Tibial nerve (tissue), 4 donors: ENCODE data around the gene ELAVL1. TPM values are rescaled to one million over a fixed set of nuclear protein-coding genes. Genes with fewer than 3 reads are reported as not detected.

Experiments
- DNase-seq, 2 donors: peaks; one replicate each; pipeline ENCODE4 v3.0.0-alpha.2; 2019; ENCODE audit warnings: low spot score in 2 of 2
- H3K27ac ChIP-seq, 4 donors: fragments of 200-600 bp; sonication (generic) in 3 of 4; one replicate each; pipeline ENCODE4 v1.5.1; 2017 to 2019; ENCODE audit warnings: mild to moderate bottlenecking in 1 of 4
- H3K27me3 ChIP-seq, 2 donors: fragments of 200-600 bp; sonication (generic) in 1 of 2; one replicate each; pipeline versions ENCODE4 v1.5.1 to v1.6.0; 2017 to 2019
- H3K36me3 ChIP-seq, 3 donors: fragments of 200-600 bp; sonication (generic); one replicate each; pipeline ENCODE4 v1.5.1; 2018 to 2019
- H3K4me1 ChIP-seq, 4 donors: fragments of 200-600 bp; sonication (generic) in 3 of 4; one replicate each; pipeline ENCODE4 v1.5.1; 2017 to 2019
- H3K4me3 ChIP-seq, 4 donors: fragments of 200-600 bp; sonication (generic) in 3 of 4; one replicate each; pipeline ENCODE4 v1.5.1; 2017 to 2019; ENCODE audit warnings: mild to moderate bottlenecking in 1 of 4, moderate library complexity in 1 of 4
- H3K9me3 ChIP-seq, 4 donors: fragments of 200-600 bp; sonication (generic) in 3 of 4; one replicate each; pipeline ENCODE4 v1.5.1; 2017 to 2019
- CTCF ChIP-seq, 5 experiments: fragments of 200-600 bp in 3 of 5; fragments of 450-650 bp in 2 of 5; sonication (generic) in 3 of 5; IDR thresholded peaks; one replicate each; pipeline ENCODE4 v1.5.1; 2016 to 2019; ENCODE audit warnings: antibody characterized with exemption in 5 of 5, mild to moderate bottlenecking in 3 of 5, moderate library complexity in 2 of 5
- EP300 ChIP-seq, 2 donors: sonication (generic); formaldehyde crosslinking; IDR thresholded peaks; one replicate each; pipeline ENCODE4 v1.6.1; 2017; ENCODE audit warnings: antibody characterized with exemption in 2 of 2, mild to moderate bottlenecking in 1 of 2
- POLR2A ChIP-seq, 2 donors: fragments of 450-650 bp; IDR thresholded peaks; one replicate each; pipeline ENCODE4 v1.6.1; 2017; ENCODE audit warnings: antibody characterized with exemption in 2 of 2, mild to moderate bottlenecking in 2 of 2, moderate library complexity in 2 of 2
- WGBS, 2 donors: methylation state at CpG; one replicate each; pipeline ENCODE4 v1.1.5; 2018; 5-methylcytosine and 5-hydroxymethylcytosine counted together
- total RNA-seq, 4 donors: library from RNA; depleted of rRNA; stranded (reverse); fragments of >200 nt; gene quantifications; one replicate each; pipeline ENCODE4 v1.1.0, GENCODE V29; 2016

The ELAVL1 gene
- total RNA-seq, 4 donors from 2014 or later = 25.8 to 36.4 (median 27.7) TPM

GRCh38 chr19:8045872-8046568 is 40.6 kb upstream of the ELAVL1 start:
- DNase-seq = no peak
- 53 to 60% methylated on average over 10 of the region's 10 CpGs for WGBS, 2 donors
- Histone ChIP-seq H3K4me3 (no peak overlapping the region), H3K4me1 (peaks cover 0 to 9% (median 0%) of the 10 kb centered on the region in 4 donors), H3K36me3 (no peaks in the 10 kb centered on the region), H3K27me3 (peaks cover 0 to 8% of the 10 kb centered on the region in 2 donors), H3K27ac (no peak overlapping the region), H3K9me3 (no peaks in the 10 kb centered on the region)
- no peak for TF ChIP-seq EP300 (IDR thresholded peaks at IDR 0.05)
- TF ChIP-seq POLR2A (IDR thresholded peaks at IDR 0.05) = no peak
- no peak for TF ChIP-seq CTCF (IDR thresholded peaks at IDR 0.05)

DNA sequence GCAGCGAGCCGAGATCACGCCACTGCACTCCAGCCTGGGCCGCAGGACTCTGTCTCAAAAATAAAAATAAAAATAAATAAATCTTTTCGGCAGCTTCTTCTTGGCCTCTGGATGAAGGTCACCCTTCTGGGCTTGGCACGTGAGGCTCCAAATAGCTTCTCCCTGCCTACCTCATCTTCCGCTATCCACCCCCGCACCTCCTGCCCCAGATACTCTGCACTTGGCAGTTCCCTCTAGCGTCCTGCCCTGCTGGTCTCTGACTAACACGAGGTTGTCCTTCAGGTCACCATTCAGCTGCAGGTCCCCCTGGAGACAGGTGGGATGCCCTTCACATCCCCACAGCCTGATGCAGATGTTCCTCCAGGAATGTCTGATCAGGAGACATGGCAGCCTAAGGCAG is 38.6 kb upstream of the ELAVL1 start:
- Histone ChIP-seq H3K4me3 (no peak overlapping the region), H3K4me1 (no peaks in the 10 kb centered on the region), H3K27me3 (no peaks in the 10 kb centered on the region), H3K36me3 (no peaks in the 10 kb centered on the region), H3K27ac (no peak overlapping the region), H3K9me3 (no peaks in the 10 kb centered on the region)
- no peak for DNase-seq
- TF ChIP-seq POLR2A (IDR thresholded peaks at IDR 0.05) = no peak
- TF ChIP-seq CTCF (IDR thresholded peaks at IDR 0.05) = no peak
- no peak for TF ChIP-seq EP300 (IDR thresholded peaks at IDR 0.05)
- 76 to 78% methylated on average over 10 of the region's 10 CpGs for WGBS, 2 donors

GRCh38 chr19:8042900-8043299 is 37.5 kb upstream of the ELAVL1 start:
- WGBS, 2 donors = 88 to 89% methylated on average over 9 of the region's 9 CpGs
- DNase-seq = no peak
- TF ChIP-seq POLR2A (IDR thresholded peaks at IDR 0.05) (no peak), EP300 (IDR thresholded peaks at IDR 0.05) (no peak), CTCF (IDR thresholded peaks at IDR 0.05) (no peak)
- Histone ChIP-seq H3K4me3 (no peak overlapping the region), H3K36me3 (no peaks in the 10 kb centered on the region), H3K27me3 (no peaks in the 10 kb centered on the region), H3K27ac (no peak overlapping the region), H3K4me1 (no peaks in the 10 kb centered on the region), H3K9me3 (no peaks in the 10 kb centered on the region)

- H3K27ac ChIP-seq = no peak overlapping the region
- no peaks in the 10 kb centered on the region for H3K27me3 ChIP-seq
- H3K9me3 ChIP-seq = no peaks in the 10 kb centered on the region
- no peaks in the 10 kb centered on the region for H3K4me1 ChIP-seq
- TF ChIP-seq EP300 (IDR thresholded peaks at IDR 0.05) (no peak), CTCF (IDR thresholded peaks at IDR 0.05) (no peak), POLR2A (IDR thresholded peaks at IDR 0.05) (no peak)
- H3K4me3 ChIP-seq = no peak overlapping the region
- no peak for DNase-seq
- H3K36me3 ChIP-seq = no peaks in the 10 kb centered on the region
- WGBS, 2 donors = 65 to 73% methylated on average over 7 of the region's 7 CpGs
These were observed 36.1 kb upstream of the ELAVL1 start for GRCh38 chr19:8041531-8041931.

DNA sequence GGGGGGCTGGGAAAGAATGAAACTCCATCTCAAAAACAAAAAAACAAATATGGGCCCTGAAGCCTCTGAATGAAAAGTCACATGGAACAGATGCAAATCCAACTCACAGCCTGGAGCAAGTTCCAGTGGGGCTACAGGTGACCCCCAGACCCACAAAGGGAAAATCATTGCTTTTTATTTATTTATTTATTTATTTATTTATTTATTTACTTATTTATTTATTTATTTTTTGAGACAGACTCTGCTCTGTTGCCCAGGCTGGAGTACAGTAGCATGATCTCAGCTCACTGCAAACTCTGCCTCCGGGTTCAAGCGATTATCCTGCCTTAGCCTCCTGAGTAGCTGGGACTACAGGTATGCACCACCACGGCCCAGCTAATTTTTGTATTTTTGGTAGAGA is 33.8 kb upstream of the ELAVL1 start:
- Histone ChIP-seq H3K4me3 (no peak overlapping the region), H3K36me3 (no peaks in the 10 kb centered on the region), H3K27me3 (no peaks in the 10 kb centered on the region), H3K4me1 (no peaks in the 10 kb centered on the region), H3K27ac (no peak overlapping the region), H3K9me3 (no peaks in the 10 kb centered on the region)
- DNase-seq = no peak
- 77 to 96% methylated on average over 3 of the region's 3 CpGs for WGBS, 2 donors
- TF ChIP-seq CTCF (IDR thresholded peaks at IDR 0.05) = no peak
- no peak for TF ChIP-seq POLR2A (IDR thresholded peaks at IDR 0.05)
- TF ChIP-seq EP300 (IDR thresholded peaks at IDR 0.05) = no peak
